Omental fat pad (tissue), 4 donors: Measurements from ENCODE around the gene NTRK1. TPM values are rescaled to one million over a fixed set of nuclear protein-coding genes. Genes with fewer than 3 reads are reported as not detected.

ENCODE experiments used
- ATAC-seq: fragments of 150-250 bp; one replicate; pipeline ENCODE4 v1.9.1; 2016; ENCODE audit warnings: mild to moderate bottlenecking, moderate library complexity; ENCODE audit not compliant: low FRiP score
- DNase-seq: peaks from one replicate; pipeline ENCODE4 v3.0.0-alpha.2; 2019; ENCODE audit warnings: low spot score
- CTCF ChIP-seq, 3 donors: fragments of 450-650 bp; IDR thresholded peaks; one replicate each; pipeline ENCODE4 v1.5.1; 2016 to 2017; ENCODE audit warnings: antibody characterized with exemption in 3 of 3, mild to moderate bottlenecking in 3 of 3, moderate library complexity in 2 of 3
- total RNA-seq, 4 donors: library from RNA; depleted of rRNA; stranded (reverse); fragments of >200 nt; gene quantifications; one replicate each; pipeline ENCODE4 v1.1.0, GENCODE V29; 2016

NTRK1 gene
- total RNA-seq, 4 donors from 2014 or later: 1.3 to 6.3 (median 1.6) TPM

GRCh38 chr1:156885314-156885713 is 24.6 kb downstream of the NTRK1 start:
- TF ChIP-seq CTCF (IDR thresholded peaks at IDR 0.05): no peak
- ATAC-seq: no peak
- DNase-seq: no peak

DNA sequence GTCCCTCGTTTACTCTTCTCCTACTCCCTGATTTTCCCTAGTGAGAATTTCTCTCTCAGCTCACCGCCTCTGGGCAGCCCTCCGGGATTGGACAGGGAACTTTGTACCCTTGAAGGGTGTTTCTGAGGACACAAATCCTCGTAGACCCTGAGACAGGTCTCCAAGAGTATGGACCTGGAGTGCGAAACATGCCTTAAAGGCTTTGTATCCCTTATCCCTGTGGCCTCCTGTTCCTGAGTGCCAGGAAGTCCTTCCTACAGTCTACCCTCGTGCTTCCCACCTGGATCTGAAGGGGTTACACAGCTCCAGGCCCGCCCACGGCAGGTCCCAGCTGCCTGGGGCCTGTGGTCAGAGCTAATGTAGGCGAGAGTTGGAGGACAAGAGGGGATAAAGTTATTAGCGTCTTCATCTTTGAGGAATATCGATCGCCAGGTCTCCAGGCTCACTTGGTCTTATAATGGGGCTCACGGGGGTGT is 25.3 kb downstream of the NTRK1 start:
- no peak for TF ChIP-seq CTCF (IDR thresholded peaks at IDR 0.05)
- DNase-seq (no peak), ATAC-seq (no peak)

DNA sequence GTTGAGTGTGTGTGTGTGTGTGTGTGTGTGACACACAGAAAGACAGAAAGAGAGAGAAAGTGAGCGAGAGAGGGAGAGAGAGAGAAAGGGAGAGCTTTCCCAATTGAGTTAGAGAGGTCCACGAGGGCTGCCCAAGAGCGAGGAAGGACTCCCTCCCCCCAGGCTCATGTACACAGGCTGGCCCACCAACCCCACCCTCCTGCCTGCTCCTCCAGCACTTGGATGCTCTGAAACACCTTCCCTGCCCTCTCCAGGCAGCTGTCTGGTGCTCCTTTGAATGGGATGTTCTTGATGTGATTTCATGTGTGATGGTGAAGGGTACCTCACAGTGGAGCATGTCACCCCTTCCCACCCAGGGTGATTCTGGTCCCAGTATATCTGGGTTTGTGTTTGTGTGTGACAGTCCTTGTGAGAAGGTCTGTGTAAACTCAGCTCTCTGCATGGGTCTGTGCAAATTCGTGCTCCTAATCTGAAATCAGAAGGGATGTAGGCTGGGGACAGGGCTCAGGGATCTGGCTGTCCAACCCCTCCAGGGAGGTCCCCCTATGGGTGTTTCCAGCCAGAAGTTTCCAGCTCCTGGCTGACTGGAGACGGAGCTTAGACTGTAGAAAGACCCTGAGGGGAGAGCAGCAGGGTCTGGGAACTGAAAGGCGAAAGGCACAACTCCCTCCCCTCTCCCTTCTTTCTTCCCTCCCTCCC is 26.1 kb downstream of the NTRK1 start:
- TF ChIP-seq CTCF (IDR thresholded peaks at IDR 0.05): no peak
- DNase-seq (no peak), ATAC-seq (no peak)

- no peak for ATAC-seq
- no peak for DNase-seq
- TF ChIP-seq CTCF (IDR thresholded peaks at IDR 0.05): no peak
These were observed 26.7 kb downstream of the NTRK1 start for GRCh38 chr1:156887317-156887716.

DNA sequence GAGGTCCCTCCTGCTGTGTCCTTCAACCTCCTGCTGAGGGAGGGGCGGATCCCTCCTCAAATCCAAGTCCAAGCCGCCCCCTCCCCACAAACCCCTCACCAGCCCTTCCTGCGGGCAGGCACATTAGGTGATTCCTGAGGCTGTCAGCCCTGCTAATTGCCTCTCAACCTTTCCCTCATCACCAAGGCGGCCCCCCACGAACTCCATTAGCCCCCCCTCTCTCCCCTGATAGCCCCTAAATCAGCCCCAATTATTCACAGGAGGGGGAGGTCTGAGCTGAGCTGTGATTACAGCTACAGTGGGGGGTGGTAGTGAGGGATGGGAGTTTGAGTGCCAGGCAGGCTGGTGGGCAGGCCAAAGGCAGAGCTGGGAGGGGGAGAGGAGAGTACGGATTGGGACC is 27.1 kb downstream of the NTRK1 start:
- DNase-seq (no peak), ATAC-seq (no peak)
- TF ChIP-seq CTCF (IDR thresholded peaks at IDR 0.05): no peak

- TF ChIP-seq CTCF (IDR thresholded peaks at IDR 0.05): no peak
- ATAC-seq (peak; percentile 47), DNase-seq (peak; percentile 89)
These were observed 29.3 kb downstream of the NTRK1 start for GRCh38 chr1:156889802-156890580.
